GM12875 (cell line): Measurements from ENCODE around the gene CHST1.

Experiments used
- H3K4me3 ChIP-seq: one replicate; pipeline ENCODE4 v1.5.1; 2011; ENCODE audit warnings: low read depth, low read length, control low read depth
- CTCF ChIP-seq: IDR thresholded peaks from 2 replicates; pipeline ENCODE4 v1.5.1; 2011; ENCODE audit warnings: low read depth, mild to moderate bottlenecking, control low read depth, inconsistent platforms, low read length, moderate library complexity, borderline replicate concordance; ENCODE audit not compliant: insufficient read depth

Gene CHST1

GRCh38 chr11:45674481-45675190 lies 9.2 kb upstream of the CHST1 start:
- no peak overlapping the region for H3K4me3 ChIP-seq
- no peak for TF ChIP-seq CTCF

DNA sequence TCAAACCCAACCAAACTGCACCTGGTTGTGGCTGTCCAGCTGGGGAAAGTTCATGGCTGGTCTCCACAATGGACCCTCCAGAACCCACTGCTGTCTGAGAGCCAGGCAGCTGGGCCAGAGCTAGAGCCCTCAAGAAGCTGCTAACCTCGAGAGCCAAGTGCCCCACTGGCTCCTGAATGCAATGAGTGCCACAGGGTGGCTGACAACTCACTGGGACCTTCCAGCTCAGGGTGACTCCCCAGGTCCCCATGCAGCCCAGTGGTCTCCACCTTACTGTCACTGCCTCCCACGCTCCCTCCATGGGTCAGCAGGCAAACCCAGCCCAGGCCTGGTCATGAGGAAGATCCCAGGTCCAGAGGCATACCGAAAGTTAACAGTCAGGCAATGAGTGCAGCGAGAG lies 8.0 kb upstream of the CHST1 start:
- TF ChIP-seq CTCF, result no peak
- no peak overlapping the region for H3K4me3 ChIP-seq

DNA sequence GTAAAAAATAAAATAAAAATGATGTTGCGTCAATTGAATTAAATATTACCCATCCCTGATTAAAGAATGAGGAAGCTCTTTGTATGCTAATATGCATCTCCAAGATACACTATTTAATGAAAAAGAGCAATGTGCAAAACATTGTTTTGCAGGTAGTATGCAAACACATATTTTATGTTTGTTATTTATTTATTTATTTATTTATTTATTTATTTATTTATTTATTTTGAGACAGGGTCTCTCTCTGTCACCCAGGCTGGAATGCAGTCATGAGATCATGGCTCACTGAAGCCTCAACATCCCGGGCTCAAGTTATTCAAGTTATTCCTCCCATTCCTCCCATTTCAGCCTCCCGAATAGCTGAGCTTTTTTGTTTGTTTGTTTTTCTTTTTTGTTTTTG lies 7.2 kb upstream of the CHST1 start:
- H3K4me3 ChIP-seq, result no peak overlapping the region
- TF ChIP-seq CTCF, result no peak

DNA sequence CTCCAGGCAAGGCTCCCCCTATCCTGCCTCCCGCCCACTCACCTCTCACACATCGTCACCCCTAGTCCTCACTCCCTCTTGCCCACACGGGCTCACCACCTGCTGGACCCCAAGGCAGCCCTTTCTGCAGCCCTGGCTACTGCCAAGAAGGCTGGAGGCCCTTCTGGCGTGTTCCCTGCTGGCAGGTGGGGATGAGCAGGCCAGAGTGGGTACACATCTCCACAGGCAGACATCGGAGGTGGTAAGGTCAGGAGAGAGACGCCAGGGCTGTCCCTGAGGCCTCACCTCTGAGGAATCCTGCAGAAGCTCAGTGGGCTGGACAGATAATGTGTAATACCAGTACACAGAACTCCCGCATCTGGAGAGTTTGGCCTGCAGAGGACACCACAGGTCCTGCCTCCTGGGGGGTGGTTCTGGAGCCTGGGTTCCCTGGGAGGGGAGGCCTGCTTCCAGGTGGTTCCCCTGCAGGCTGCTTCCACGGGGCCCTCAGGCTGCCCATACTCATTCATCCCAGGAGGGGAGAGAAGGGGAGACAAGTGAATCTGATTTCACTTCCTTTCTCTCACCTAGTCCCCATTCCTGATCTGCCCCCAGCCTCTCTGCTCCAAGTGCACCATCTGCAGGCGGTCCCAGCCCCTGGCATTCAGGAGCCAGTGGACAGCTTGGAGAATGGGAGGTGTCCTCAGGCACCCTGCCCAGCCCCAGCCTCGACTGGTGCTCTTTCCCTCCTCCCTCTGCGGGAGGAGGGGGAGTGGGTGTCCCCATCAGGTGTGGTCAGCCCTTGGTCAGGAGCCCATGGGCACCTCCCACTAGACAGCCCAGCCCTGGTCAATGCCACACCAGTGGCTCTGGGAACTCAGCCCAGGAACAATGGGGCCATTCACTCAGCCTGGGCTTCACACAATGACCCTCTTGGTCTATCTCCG lies 6.1 kb upstream of the CHST1 start:
- TF ChIP-seq CTCF, result no peak

DNA sequence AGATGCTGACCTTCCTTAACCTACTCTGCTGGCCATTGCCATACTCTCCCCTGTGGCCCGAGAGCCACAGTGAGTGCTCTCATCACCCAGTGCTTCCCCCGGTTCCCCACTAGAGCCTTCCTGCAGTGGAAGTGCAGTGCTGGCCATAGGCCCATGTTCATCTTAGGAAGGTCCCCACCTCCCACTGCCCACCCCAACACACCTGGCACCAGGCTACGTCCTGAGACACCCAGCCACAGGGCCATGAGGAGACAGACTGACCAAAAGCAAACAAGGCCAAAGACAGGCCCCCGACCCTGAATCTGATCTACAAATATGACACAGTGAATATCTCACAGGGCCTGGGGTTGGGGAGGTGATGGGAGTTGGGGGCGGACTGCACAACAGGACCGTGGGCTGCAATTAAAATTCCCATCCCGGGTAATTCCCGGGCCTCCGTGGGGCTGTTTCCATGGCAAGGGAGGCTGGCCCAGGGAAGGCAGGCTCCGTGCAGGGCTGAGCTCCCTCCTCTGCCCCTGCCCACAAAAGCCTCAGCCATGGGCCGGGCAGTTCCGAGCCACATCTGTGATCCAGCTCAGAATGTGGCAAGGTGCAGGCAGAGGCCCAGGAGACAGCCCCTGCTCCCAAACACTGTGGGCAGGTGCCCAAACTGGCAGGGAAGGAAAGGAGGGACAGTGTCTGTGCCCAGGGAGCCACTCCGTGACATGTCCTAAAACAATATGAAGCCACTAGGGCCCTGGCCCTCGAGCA lies 5.1 kb upstream of the CHST1 start:
- H3K4me3 ChIP-seq, result no peak overlapping the region
- no peak for TF ChIP-seq CTCF

More for the DNA sequence above, 6.1 kb upstream of the CHST1 start:
- H3K4me3 ChIP-seq, result no peak overlapping the region

DNA sequence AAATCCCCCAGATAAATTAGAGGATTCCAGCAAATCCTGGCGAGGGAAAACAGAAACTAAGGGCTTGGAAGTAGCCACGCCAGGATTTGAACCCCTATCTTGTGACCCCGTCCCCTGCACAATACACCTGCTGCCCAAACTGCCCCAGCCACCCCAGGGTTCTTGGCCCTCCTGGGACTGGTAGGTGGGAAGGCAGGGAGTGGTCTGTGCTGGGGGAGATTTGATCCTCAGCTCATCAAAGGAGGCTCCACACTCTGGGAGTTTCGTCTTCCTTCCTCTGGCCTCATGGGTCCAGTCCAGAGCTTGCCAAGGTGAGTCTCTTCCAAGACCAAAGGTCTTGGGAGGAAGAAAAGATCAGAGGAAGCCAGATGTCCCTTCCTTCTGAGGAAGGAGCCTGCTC lies 4.5 kb upstream of the CHST1 start:
- TF ChIP-seq CTCF, result no peak
- H3K4me3 ChIP-seq, result no peak overlapping the region

DNA sequence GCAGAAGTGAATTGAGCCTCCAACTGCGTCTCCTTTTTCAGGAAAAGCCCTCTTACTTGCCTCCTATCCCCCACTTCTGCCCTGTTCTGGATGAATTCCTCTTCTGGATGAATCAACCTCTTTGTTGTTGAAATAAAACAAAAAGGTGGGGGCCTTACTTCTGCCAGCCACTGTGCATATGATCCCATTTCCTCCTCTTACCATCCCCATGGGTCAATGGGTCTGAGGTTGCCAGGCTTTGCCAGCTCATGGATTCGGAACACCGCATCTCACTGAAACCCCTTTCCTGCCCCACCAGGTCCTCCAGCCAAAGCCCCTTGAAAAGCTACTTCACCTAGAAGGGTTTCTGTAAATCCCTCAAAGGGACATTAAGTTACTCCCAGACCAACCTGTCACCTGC lies 3.7 kb upstream of the CHST1 start:
- H3K4me3 ChIP-seq, result no peak overlapping the region
- no peak for TF ChIP-seq CTCF
